PFSK-1 (cell line): ENCODE measurements around the gene HAUS3.

Source experiments
- FOXP2 ChIP-seq: optimal IDR thresholded peaks from 2 replicates; pipeline ENCODE3; 2011; ENCODE audit warnings: borderline replicate concordance, control low read depth, inconsistent platforms; ENCODE audit not compliant: insufficient read depth; ENCODE audit errors: extremely low read length, extremely low read depth
- POLR2AphosphoS5 ChIP-seq: IDR thresholded peaks from 2 replicates; pipeline ENCODE4 v1.6.1; 2012; ENCODE audit warnings: low read depth, mild to moderate bottlenecking, control low read depth, low read length, moderate library complexity
- REST ChIP-seq, 2 experiments: IDR thresholded peaks; 2 replicates each; pipeline versions ENCODE4 v1.6.1 to v1.8.0; 2011 to 2012; ENCODE audit warnings: low read depth in 2 of 2, low read length in 2 of 2, control low read depth in 1 of 2, inconsistent platforms in 1 of 2, mild to moderate bottlenecking in 1 of 2, moderate library complexity in 1 of 2; ENCODE audit not compliant: insufficient read depth in 1 of 2
- SIN3A ChIP-seq: IDR thresholded peaks from 2 replicates; pipeline ENCODE4 v1.6.1; 2012; ENCODE audit warnings: mild to moderate bottlenecking, low read length, moderate library complexity, borderline replicate concordance; ENCODE audit not compliant: insufficient read depth
- TAF1 ChIP-seq: IDR thresholded peaks from 2 replicates; pipeline ENCODE4 v1.6.1; 2012; ENCODE audit warnings: low read length, control low read depth, borderline replicate concordance; ENCODE audit not compliant: insufficient read depth

HAUS3 gene

GRCh38 chr4:2267841-2268240 lies 25.9 kb upstream of the HAUS3 start:
- TF ChIP-seq REST (IDR thresholded peaks at IDR 0.05; ENCODE audit: insufficient read depth in 1 of 2, low read depth in 2 of 2, low read length in 2 of 2) (no peak), FOXP2 (no peak), SIN3A (no peak), POLR2AphosphoS5 (no peak), TAF1 (no peak)

- no peak for TF ChIP-seq SIN3A
- no peak for TF ChIP-seq FOXP2
- TF ChIP-seq TAF1, result no peak
- TF ChIP-seq REST (IDR thresholded peaks at IDR 0.05; ENCODE audit: insufficient read depth in 1 of 2, low read depth in 2 of 2, low read length in 2 of 2), result no peak
- TF ChIP-seq POLR2AphosphoS5, result no peak
Observed at GRCh38 chr4:2267320-2267811, 25.4 kb upstream of the HAUS3 start.

- TF ChIP-seq FOXP2 (no peak), REST (IDR thresholded peaks at IDR 0.05; ENCODE audit: insufficient read depth in 1 of 2, low read depth in 2 of 2, low read length in 2 of 2) (no peak), POLR2AphosphoS5 (no peak), SIN3A (no peak), TAF1 (no peak)
Observed at GRCh38 chr4:2266821-2267220, 24.9 kb upstream of the HAUS3 start.

- TF ChIP-seq FOXP2 (no peak), SIN3A (no peak), POLR2AphosphoS5 (no peak), TAF1 (no peak), REST (IDR thresholded peaks at IDR 0.05; ENCODE audit: insufficient read depth in 1 of 2, low read depth in 2 of 2, low read length in 2 of 2) (no peak)
Observed at GRCh38 chr4:2266181-2266580, 24.3 kb upstream of the HAUS3 start.
